ENCODE data around the gene SNX18.

DNA sequence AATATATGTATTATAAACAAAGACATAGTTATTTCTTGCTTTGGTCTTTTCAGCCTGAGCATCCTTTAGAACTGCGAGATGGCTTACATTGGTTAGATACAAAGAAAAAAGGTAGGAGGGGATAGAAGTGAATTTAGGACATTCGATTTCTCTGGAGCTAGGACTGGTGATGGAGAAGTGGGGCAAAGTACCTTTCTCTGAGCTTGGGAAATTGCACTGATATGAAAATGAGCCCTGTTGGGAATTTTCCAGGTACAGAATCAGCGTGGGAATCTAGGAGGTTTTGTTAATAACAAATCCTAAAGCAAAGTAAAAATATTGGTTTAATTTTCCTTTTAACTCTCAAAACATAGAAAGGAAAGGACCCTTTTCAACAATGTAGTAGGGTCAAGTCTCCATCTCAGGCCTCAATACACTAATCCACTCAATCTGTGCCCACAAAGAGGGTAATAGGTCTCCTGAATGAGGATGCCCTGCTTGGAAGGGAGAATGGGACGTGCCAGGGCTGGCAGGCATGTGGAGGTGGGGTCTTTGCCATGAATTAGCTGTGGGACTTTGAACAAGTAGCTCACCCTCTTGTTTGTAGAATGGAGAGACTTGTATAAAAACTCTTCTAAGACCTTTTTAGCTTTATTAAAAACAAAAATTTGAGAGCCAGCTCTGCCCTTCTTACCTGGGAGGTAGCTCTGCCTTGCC is 17.7 kb downstream of the SNX18 start:
- no peak for TF ChIP-seq POLR2A (IDR thresholded peaks at IDR 0.05)
- TF ChIP-seq, protein P1, sequence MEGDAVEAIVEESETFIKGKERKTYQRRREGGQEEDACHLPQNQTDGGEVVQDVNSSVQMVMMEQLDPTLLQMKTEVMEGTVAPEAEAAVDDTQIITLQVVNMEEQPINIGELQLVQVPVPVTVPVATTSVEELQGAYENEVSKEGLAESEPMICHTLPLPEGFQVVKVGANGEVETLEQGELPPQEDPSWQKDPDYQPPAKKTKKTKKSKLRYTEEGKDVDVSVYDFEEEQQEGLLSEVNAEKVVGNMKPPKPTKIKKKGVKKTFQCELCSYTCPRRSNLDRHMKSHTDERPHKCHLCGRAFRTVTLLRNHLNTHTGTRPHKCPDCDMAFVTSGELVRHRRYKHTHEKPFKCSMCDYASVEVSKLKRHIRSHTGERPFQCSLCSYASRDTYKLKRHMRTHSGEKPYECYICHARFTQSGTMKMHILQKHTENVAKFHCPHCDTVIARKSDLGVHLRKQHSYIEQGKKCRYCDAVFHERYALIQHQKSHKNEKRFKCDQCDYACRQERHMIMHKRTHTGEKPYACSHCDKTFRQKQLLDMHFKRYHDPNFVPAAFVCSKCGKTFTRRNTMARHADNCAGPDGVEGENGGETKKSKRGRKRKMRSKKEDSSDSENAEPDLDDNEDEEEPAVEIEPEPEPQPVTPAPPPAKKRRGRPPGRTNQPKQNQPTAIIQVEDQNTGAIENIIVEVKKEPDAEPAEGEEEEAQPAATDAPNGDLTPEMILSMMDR (IDR thresholded peaks at IDR 0.05): no peak
